Transverse colon (tissue), 4 donors: ENCODE data around the gene TANGO6. TPM values are rescaled to one million over a fixed set of nuclear protein-coding genes. Genes with fewer than 3 reads are reported as not detected.
"Not testable (repeated sequence)": the region's sequence is repeated elsewhere in the genome, so short reads cannot be mapped to it uniquely, and the experiment has no call there.

ENCODE experiments used
- DNase-seq: peaks from one replicate; pipeline ENCODE4 v3.0.0-alpha.2; 2019
- H3K27ac ChIP-seq, 4 donors: fragments of 200-600 bp; sonication (generic); 2 replicates each; pipeline ENCODE4 v1.5.1; 2016 to 2018; ENCODE audit warnings: inconsistent platforms in 4 of 4
- H3K27me3 ChIP-seq: fragments of 200-600 bp; sonication (generic); 2 replicates; pipeline ENCODE4 v1.5.1; 2017; ENCODE audit warnings: inconsistent platforms
- H3K36me3 ChIP-seq, 4 donors: fragments of 200-600 bp; sonication (generic); 2 replicates each; pipeline ENCODE4 v1.5.1; 2017 to 2019; ENCODE audit warnings: inconsistent platforms in 4 of 4
- H3K4me1 ChIP-seq, 4 donors: fragments of 200-600 bp; sonication (generic); 2 replicates each; pipeline ENCODE4 v1.5.1; 2017 to 2020; ENCODE audit warnings: inconsistent platforms in 4 of 4
- H3K4me3 ChIP-seq, 4 donors: fragments of 200-600 bp; sonication (generic); 1 replicate in 1 of 4; 2 replicates in 3 of 4; pipeline versions ENCODE4 v1.5.1 to v1.6.1; 2017 to 2019; ENCODE audit warnings: inconsistent platforms in 4 of 4
- H3K9me3 ChIP-seq, 2 donors: fragments of 200-600 bp; sonication (generic); 2 replicates each; pipeline ENCODE4 v1.5.1; 2017 to 2019; ENCODE audit warnings: inconsistent platforms in 2 of 2
- EP300 ChIP-seq: sonication (generic); formaldehyde crosslinking; IDR thresholded peaks from one replicate; pipeline ENCODE4 v1.6.1; 2017; ENCODE audit warnings: antibody characterized with exemption, low read depth
- POLR2A ChIP-seq: fragments of 450-650 bp; IDR thresholded peaks from one replicate; pipeline ENCODE4 v1.6.1; 2016; ENCODE audit warnings: antibody characterized with exemption, mild to moderate bottlenecking, moderate library complexity
- POLR2AphosphoS5 ChIP-seq, 3 donors: sonication (generic); formaldehyde crosslinking; IDR thresholded peaks; one replicate each; pipeline ENCODE4 v1.6.1; 2016; ENCODE audit warnings: antibody characterized with exemption in 3 of 3
- WGBS, 2 donors: methylation state at CpG; one replicate each; pipeline ENCODE4 v1.1.5; 2018; ENCODE audit warnings: low coverage in 1 of 2; 5-methylcytosine and 5-hydroxymethylcytosine counted together
- in situ Hi-C, 4 donors: fragments of 200-750 bp; cut with MboI; loops; one replicate each; pipeline versions ENCODE4 v1.15.0 to v1.15.1; 2017; ENCODE audit warnings: low sequenced_read_pairs in 3 of 4, low pct_ligation_motif_present in 1 of 4, low pct_unique_long_range_greater_than_20kb in 1 of 4
- intact Hi-C: fragments of 100-400 bp; cut with DNase I; formaldehyde crosslinking; loops from one replicate; pipeline ENCODE4 v1.15.1; 2023; ENCODE audit warnings: low total_unique reads
- total RNA-seq, 4 donors: library from RNA; depleted of rRNA; stranded (reverse); fragments of >200 nt; gene quantifications; one replicate each; pipeline ENCODE4 v1.1.0, GENCODE V29; 2016
- TF ChIP-seq, protein P1 (sequence below), 5 experiments: fragments of 200-600 bp in 3 of 5; fragments of 450-650 bp in 2 of 5; sonication (generic) in 3 of 5; IDR thresholded peaks; 1 replicate in 2 of 5; 2 replicates in 3 of 5; pipeline ENCODE4 v1.5.1; 2016 to 2017; ENCODE audit warnings: antibody characterized with exemption in 5 of 5, inconsistent platforms in 3 of 5, mild to moderate bottlenecking in 2 of 5, moderate library complexity in 1 of 5

TANGO6 gene
- total RNA-seq, 4 donors from 2014 or later: 10.6 to 55.4 (median 22.8) TPM

DNA sequence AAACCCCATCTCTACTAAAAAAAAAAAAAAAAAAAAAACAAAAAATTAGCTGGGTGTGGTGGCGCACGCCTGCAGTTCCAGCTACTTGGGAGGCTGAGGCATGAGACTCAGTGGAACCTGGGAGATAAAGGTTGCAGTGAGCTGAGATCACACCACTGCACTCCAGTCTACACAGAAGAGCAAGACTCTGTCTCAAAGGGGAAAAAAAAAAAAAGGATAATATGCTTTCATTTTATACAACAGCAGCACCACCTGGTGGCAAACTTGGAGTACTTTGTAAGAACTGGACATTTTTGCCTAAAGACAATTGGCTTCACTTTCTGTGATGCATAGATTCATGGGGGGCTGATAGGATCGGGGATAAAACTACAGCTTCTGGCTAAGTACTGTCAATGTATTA is 280.6 kb downstream of the TANGO6 start:
- no peaks in the 10 kb centered on the region for H3K27me3 ChIP-seq
- DNase-seq: peak; percentile 60
- no peak overlapping the region for H3K27ac ChIP-seq
- peaks cover 0 to 10% (median 3%) of the 10 kb centered on the region in 4 donors for H3K4me1 ChIP-seq
- intact Hi-C loops (loop anchor here (2.0 kb wide), 1 partner anchor 595 kb away; no protein-coding TSS in a partner anchor), in situ Hi-C loops (loop anchor here in 3 of 4 donors (10.0 to 25.0 kb wide), 4 partner anchors 212 to 279 kb away; partner anchors contain the start of gene TANGO6 (in 1 of the 3))
- 71 to 78% methylated on average over 3 of the region's 3 CpGs for WGBS, 2 donors
- peaks cover 0 to 26% (median 10%) of the 10 kb centered on the region in 4 donors for H3K36me3 ChIP-seq
- H3K9me3 ChIP-seq: no peaks in the 10 kb centered on the region
- TF ChIP-seq, protein P1, sequence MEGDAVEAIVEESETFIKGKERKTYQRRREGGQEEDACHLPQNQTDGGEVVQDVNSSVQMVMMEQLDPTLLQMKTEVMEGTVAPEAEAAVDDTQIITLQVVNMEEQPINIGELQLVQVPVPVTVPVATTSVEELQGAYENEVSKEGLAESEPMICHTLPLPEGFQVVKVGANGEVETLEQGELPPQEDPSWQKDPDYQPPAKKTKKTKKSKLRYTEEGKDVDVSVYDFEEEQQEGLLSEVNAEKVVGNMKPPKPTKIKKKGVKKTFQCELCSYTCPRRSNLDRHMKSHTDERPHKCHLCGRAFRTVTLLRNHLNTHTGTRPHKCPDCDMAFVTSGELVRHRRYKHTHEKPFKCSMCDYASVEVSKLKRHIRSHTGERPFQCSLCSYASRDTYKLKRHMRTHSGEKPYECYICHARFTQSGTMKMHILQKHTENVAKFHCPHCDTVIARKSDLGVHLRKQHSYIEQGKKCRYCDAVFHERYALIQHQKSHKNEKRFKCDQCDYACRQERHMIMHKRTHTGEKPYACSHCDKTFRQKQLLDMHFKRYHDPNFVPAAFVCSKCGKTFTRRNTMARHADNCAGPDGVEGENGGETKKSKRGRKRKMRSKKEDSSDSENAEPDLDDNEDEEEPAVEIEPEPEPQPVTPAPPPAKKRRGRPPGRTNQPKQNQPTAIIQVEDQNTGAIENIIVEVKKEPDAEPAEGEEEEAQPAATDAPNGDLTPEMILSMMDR (IDR thresholded peaks at IDR 0.05): peak; percentile 63 to 82 (median 65)
- no peak for TF ChIP-seq POLR2A
- H3K4me3 ChIP-seq: no peak overlapping the region

DNA sequence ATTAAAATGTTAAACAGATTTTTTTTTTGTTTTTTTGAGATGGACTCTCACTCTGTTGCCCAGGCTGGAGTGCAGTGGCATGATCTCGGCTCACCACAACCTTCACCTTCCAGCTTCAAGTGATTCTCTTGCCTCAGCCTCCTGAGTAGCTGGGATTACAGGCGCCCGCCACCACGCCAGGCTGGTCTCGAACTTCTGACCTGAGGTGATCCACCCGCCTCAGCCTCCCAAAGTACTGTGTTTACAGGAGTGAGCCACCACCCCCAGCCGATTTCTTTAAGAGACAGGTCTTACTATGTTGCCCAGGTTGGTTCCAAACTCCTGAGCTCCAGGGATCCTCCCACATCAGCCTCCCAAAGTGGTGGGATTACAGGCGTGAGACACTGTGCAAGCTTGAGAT is 281.1 kb downstream of the TANGO6 start:
- peaks cover 0 to 21% (median 7%) of the 10 kb centered on the region in 4 donors for H3K36me3 ChIP-seq
- not testable (repeated sequence) for H3K4me1 ChIP-seq, DNase-seq, H3K27me3 ChIP-seq, H3K9me3 ChIP-seq, H3K4me3 ChIP-seq, H3K27ac ChIP-seq
- in situ Hi-C loops: loop anchor here in 3 of 4 donors (10.0 to 25.0 kb wide), 4 partner anchors 212 to 280 kb away; partner anchors contain the start of gene TANGO6 (in 1 of the 3)
- WGBS, 2 donors: 83 to 85% methylated on average over 1 to 8 of the region's 8 CpGs
- intact Hi-C loops: loop anchor here (2.0 kb wide), 1 partner anchor 596 kb away; no protein-coding TSS in a partner anchor

DNA sequence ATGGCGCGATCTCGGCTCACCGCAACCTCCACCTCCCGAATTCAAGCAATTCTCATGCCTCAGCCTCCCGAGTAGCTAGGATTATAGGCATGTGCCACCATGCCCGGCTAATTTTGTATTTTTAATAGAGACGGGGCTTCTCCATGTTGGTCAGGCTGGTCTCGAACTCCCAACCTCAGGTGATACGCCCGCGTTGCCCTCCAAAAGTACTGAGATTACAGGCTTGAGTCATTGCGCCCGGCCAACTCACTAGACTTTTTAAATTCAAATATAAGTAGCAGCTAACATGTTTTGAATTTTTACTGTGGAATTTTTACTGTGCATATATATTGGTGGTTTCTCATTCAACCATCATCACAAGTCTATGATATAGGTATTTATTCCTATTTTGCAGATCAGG is 281.6 kb downstream of the TANGO6 start:
- not testable (repeated sequence) for H3K27me3 ChIP-seq, DNase-seq, H3K9me3 ChIP-seq, H3K27ac ChIP-seq, H3K4me3 ChIP-seq
- WGBS, 2 donors: 93 to 100% methylated on average over 1 to 14 of the region's 14 CpGs
- intact Hi-C loops: loop anchor here (2.0 kb wide), 1 partner anchor 596 kb away; no protein-coding TSS in a partner anchor
- Histone ChIP-seq H3K4me1 (peaks cover 0 to 10% (median 4%) of the 10 kb centered on the region in 4 donors), H3K36me3 (peaks cover 0 to 16% (median 5%) of the 10 kb centered on the region in 4 donors)
- in situ Hi-C loops: loop anchor here in 3 of 4 donors (10.0 to 25.0 kb wide), 4 partner anchors 213 to 280 kb away; partner anchors contain the start of gene TANGO6 (in 1 of the 3)

DNA sequence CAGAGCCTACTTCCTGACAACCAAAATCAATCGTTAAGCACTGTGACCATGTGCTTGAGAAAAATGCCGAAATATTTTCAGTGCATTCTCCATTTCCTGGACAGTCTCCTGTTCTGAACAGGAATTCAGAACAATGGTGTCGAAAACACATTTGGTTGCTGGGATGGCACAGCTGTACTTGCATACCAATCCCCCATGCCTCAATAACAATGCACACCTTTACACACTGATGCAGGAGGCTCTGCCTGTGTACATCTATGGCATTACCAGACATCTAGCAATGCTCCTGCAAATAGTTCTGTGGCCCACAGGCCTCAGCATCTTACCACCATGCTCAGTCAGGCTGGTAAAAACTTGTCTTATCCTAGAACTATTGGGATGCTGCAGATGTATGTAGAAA is 282.9 kb downstream of the TANGO6 start:
- Histone ChIP-seq H3K4me1 (peaks cover 3 to 22% (median 12%) of the 10 kb centered on the region in 4 donors), H3K27ac (no peak overlapping the region), H3K4me3 (no peak overlapping the region), H3K36me3 (peaks cover 0 to 3% (median 0%) of the 10 kb centered on the region in 4 donors), H3K9me3 (no peaks in the 10 kb centered on the region), H3K27me3 (no peaks in the 10 kb centered on the region)
- intact Hi-C loops: no loop called here
- in situ Hi-C loops: loop anchor here in 3 of 4 donors (10.0 kb wide), 3 partner anchors 221 to 281 kb away; partner anchors contain the start of gene TANGO6 (in 1 of the 3)
- no peak for DNase-seq
- TF ChIP-seq POLR2AphosphoS5 (IDR thresholded peaks at IDR 0.05) (no peak), EP300 (no peak), POLR2A (no peak)
- TF ChIP-seq, protein P1 (IDR thresholded peaks at IDR 0.05): no peak
- 85 to 94% methylated on average over 3 of the region's 3 CpGs for WGBS, 2 donors

DNA sequence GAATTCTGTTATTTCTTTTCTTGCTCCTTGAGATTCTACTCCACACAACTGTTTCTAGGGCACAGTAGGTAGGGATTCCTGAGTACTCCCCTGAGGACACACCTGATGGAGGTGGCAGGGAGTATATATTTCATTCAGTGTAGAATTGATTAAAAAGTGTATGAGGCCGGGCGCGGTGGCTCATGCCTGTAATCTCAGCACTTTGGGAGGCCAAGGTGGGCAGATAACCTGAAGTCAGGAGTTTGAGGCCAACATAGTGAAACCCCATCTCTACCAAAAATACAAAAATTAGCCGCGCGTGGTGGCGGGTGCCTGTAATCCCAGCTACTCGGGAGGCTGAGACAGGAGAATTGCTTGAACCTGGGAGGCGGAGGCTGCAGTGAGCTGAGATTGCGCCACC is 283.5 kb downstream of the TANGO6 start:
- H3K27ac ChIP-seq, H3K4me3 ChIP-seq, H3K9me3 ChIP-seq, H3K36me3 ChIP-seq, H3K27me3 ChIP-seq, DNase-seq, intact Hi-C loops: not testable (repeated sequence)
- 96 to 98% methylated on average over 7 to 10 of the region's 10 CpGs for WGBS, 2 donors
- H3K4me1 ChIP-seq: peaks cover 4 to 24% (median 15%) of the 10 kb centered on the region in 4 donors
- in situ Hi-C loops: loop anchor here in 3 of 4 donors (10.0 kb wide), 3 partner anchors 222 to 282 kb away; partner anchors contain the start of gene TANGO6 (in 1 of the 3)
